SK-N-MC (cell line): Measurements from ENCODE around the gene CSMD2.

Source experiments
- DNase-seq: peaks from one replicate; pipeline ENCODE4 v3.0.0-alpha.2; 2011; ENCODE audit warnings: low read depth, low spot score
- H3K27ac ChIP-seq: fragments of 200-600 bp; sonication (generic); 2 replicates; pipeline ENCODE4 v1.5.1; 2016; ENCODE audit warnings: mixed run types
- H3K36me3 ChIP-seq: fragments of 200-600 bp; sonication (generic); 2 replicates; pipeline ENCODE4 v1.6.1; 2017; ENCODE audit warnings: antibody characterized with exemption, low read length, mixed read lengths; ENCODE audit not compliant: insufficient read depth
- H3K4me3 ChIP-seq: fragments of 200-600 bp; sonication (generic); 2 replicates; pipeline ENCODE4 v1.5.1; 2016
- H3K9ac ChIP-seq: fragments of 200-600 bp; sonication (generic); 2 replicates; pipeline ENCODE4 v1.8.0; 2017; ENCODE audit warnings: mixed run types, mixed read lengths; ENCODE audit not compliant: insufficient read length
- H3K9me3 ChIP-seq: fragments of 200-600 bp; sonication (generic); 2 replicates; pipeline ENCODE4 v1.6.1; 2017; ENCODE audit warnings: low read depth, mild to moderate bottlenecking, antibody characterized with exemption, low read length, moderate library complexity, mixed read lengths
- EZH2 ChIP-seq: fragments of 200-600 bp; sonication (generic); IDR thresholded peaks from one replicate; pipeline ENCODE4 v1.6.1; 2017; ENCODE audit warnings: antibody characterized with exemption
- FOXP2 ChIP-seq: optimal IDR thresholded peaks from 2 replicates; pipeline ENCODE3; 2011; ENCODE audit warnings: mild to moderate bottlenecking, moderate library complexity; ENCODE audit not compliant: insufficient read depth; ENCODE audit errors: extremely low read length, control extremely low read depth
- POLR2AphosphoS5 ChIP-seq: IDR thresholded peaks from 2 replicates; pipeline ENCODE4 v1.6.1; 2012; ENCODE audit warnings: mild to moderate bottlenecking, low read depth, low read length, borderline replicate concordance

The CSMD2 gene

GRCh38 chr1:33666616-33667015 lies 498.4 kb downstream of the CSMD2 start:
- Histone ChIP-seq H3K9ac (no peak overlapping the region), H3K4me3 (no peak overlapping the region), H3K27ac (no peak overlapping the region), H3K9me3 (no peaks in the 10 kb centered on the region), H3K36me3 (no peaks in the 10 kb centered on the region)
- DNase-seq = no peak
- no peak for TF ChIP-seq POLR2AphosphoS5
- no peak for TF ChIP-seq EZH2
- TF ChIP-seq FOXP2 = no peak

- Histone ChIP-seq H3K4me3 (no peak overlapping the region), H3K9me3 (no peaks in the 10 kb centered on the region), H3K36me3 (no peaks in the 10 kb centered on the region), H3K27ac (no peak overlapping the region), H3K9ac (no peak overlapping the region)
- DNase-seq = no peak
- TF ChIP-seq POLR2AphosphoS5 = no peak
- no peak for TF ChIP-seq FOXP2
- no peak for TF ChIP-seq EZH2
Observed at GRCh38 chr1:33661811-33662454, 503.1 kb downstream of the CSMD2 start.

- Histone ChIP-seq H3K4me3 (no peak overlapping the region), H3K27ac (no peak overlapping the region), H3K9me3 (no peaks in the 10 kb centered on the region), H3K9ac (no peak overlapping the region), H3K36me3 (no peaks in the 10 kb centered on the region)
- no peak for TF ChIP-seq POLR2AphosphoS5
- TF ChIP-seq EZH2 = no peak
- no peak for DNase-seq
Observed at GRCh38 chr1:33660956-33661355, 504.1 kb downstream of the CSMD2 start.

GRCh38 chr1:33660244-33660643 lies 504.8 kb downstream of the CSMD2 start:
- no peaks in the 10 kb centered on the region for H3K9me3 ChIP-seq
- TF ChIP-seq POLR2AphosphoS5 (no peak), EZH2 (no peak), FOXP2 (no peak)
- no peak for DNase-seq
- H3K9ac ChIP-seq = no peak overlapping the region
- no peaks in the 10 kb centered on the region for H3K36me3 ChIP-seq
- no peak overlapping the region for H3K4me3 ChIP-seq
- no peak overlapping the region for H3K27ac ChIP-seq

DNA sequence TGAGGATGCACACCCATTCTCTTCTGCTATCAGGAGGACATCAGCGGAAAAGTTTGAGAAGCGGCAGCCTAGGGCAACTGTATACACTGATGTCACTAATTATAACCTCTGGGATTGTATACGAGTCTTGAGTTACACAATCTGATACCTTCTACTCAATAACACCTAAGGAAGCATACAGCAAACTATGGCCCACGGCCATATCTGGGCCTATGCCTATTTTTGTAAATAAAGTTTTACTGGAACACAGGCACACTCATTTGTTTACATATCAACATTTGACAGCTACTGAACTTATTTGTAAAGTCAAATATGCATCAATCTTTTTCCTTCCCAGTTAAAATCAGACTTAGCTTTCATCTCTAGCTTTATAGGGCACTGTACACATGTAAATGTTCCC lies 505.4 kb downstream of the CSMD2 start:
- no peaks in the 10 kb centered on the region for H3K9me3 ChIP-seq
- TF ChIP-seq POLR2AphosphoS5 (no peak), EZH2 (no peak), FOXP2 (no peak)
- no peak overlapping the region for H3K27ac ChIP-seq
- H3K4me3 ChIP-seq = no peak overlapping the region
- H3K9ac ChIP-seq = no peak overlapping the region
- DNase-seq = no peak
- no peaks in the 10 kb centered on the region for H3K36me3 ChIP-seq

- H3K27ac ChIP-seq = no peak overlapping the region
Observed at GRCh38 chr1:33657833-33658232, 507.2 kb downstream of the CSMD2 start.

GRCh38 chr1:33656467-33657005 lies 508.5 kb downstream of the CSMD2 start:
- Histone ChIP-seq H3K9ac (no peak overlapping the region), H3K9me3 (no peaks in the 10 kb centered on the region)

More at GRCh38 chr1:33657833-33658232, 507.2 kb downstream of the CSMD2 start:
- no peak for DNase-seq
- H3K9ac ChIP-seq = no peak overlapping the region
- H3K36me3 ChIP-seq = no peaks in the 10 kb centered on the region
- H3K4me3 ChIP-seq = no peak overlapping the region
- no peaks in the 10 kb centered on the region for H3K9me3 ChIP-seq
- no peak for TF ChIP-seq EZH2
- no peak for TF ChIP-seq POLR2AphosphoS5
- no peak for TF ChIP-seq FOXP2

GRCh38 chr1:33655496-33655895 lies 509.5 kb downstream of the CSMD2 start:
- no peak for DNase-seq
- H3K4me3 ChIP-seq = no peak overlapping the region
- no peaks in the 10 kb centered on the region for H3K9me3 ChIP-seq
- H3K27ac ChIP-seq = no peak overlapping the region
- TF ChIP-seq FOXP2 = no peak
- no peak for TF ChIP-seq EZH2
- TF ChIP-seq POLR2AphosphoS5 = no peak
- no peaks in the 10 kb centered on the region for H3K36me3 ChIP-seq
- H3K9ac ChIP-seq = no peak overlapping the region

More at GRCh38 chr1:33656467-33657005, 508.5 kb downstream of the CSMD2 start:
- Histone ChIP-seq H3K4me3 (no peak overlapping the region), H3K27ac (no peak overlapping the region), H3K36me3 (no peaks in the 10 kb centered on the region)
- TF ChIP-seq EZH2 (no peak), POLR2AphosphoS5 (no peak), FOXP2 (no peak)
- DNase-seq = no peak
